ENCODE results near the gene ZNF558.
"Not testable (repeated sequence)": the region's sequence is repeated elsewhere in the genome, so short reads cannot be mapped to it uniquely, and the experiment has no call there.

The ZNF558 gene

GRCh38 chr19:8773587-8773986 is 58.5 kb downstream of the ZNF558 start:
- not testable (repeated sequence) for DNase-seq

DNA sequence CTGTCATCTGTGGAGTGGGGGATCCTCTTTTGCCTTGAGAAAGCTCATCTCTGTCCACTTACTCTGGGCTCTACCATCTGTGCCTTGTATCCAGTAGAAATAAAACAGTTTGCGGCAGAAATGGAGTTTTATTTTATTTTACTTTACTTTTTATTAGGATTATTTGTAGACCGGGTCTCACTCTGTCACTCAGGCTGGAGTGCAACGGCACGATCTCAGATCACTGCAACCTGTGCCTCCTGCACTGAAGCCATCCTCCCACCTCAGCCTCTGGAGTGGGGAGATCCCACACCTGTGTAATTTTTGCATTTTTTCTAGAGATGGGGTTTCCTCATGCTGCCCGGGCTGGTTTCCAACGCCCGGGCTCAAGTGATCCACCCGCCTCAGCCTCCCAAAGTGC is 62.8 kb downstream of the ZNF558 start:
- DNase-seq: not testable (repeated sequence)

GRCh38 chr19:8767257-8767656 is 64.8 kb downstream of the ZNF558 start:
- DNase-seq: not testable (repeated sequence)

Data from NCI-H187 (cell line).